Measurements from ENCODE around the gene APOC3.

DNA sequence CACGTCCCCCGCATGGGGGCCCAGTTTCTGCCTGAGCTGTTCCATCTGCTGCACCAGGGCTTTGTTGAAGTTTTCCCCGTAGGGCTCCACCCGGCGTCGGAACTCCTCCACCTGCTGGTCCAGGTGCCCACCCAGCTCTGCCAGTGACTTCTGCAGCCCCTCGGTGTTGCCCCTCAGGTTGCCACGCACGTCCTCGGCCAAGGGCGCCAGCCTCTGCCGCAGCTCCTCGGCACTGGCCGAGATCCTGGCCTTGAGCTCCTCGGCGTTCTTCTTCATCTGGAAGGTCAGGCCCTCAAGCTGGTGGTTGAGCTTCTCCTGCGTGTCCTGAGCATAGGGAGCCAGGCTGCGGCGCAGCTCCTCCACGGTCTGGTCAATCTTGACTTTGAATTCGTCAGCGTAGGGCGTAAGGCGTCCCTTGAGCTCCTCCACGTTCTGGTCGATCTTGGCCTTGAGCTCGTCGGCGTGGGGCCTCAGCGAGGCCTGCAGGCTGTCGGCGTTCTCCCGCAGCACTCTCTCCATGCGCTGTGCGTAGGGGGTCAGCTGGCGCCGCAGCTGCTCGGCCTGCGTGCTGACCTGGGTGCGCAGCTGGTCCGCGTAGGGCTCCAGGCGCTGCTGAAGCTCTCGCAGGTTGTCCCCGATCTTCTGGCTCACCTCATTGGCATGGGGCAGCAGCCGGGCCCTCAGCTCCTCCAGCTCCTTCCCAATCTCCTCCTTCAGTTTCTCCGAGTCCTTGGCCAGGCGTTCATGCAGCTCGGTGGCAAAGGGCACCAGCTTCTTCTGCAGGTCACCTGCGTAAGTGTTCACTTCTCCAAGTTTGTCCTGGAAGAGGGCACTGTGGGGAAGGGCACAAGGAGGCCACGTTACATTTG is 8.4 kb upstream of the APOC3 start:
- TF ChIP-seq, protein P1, sequence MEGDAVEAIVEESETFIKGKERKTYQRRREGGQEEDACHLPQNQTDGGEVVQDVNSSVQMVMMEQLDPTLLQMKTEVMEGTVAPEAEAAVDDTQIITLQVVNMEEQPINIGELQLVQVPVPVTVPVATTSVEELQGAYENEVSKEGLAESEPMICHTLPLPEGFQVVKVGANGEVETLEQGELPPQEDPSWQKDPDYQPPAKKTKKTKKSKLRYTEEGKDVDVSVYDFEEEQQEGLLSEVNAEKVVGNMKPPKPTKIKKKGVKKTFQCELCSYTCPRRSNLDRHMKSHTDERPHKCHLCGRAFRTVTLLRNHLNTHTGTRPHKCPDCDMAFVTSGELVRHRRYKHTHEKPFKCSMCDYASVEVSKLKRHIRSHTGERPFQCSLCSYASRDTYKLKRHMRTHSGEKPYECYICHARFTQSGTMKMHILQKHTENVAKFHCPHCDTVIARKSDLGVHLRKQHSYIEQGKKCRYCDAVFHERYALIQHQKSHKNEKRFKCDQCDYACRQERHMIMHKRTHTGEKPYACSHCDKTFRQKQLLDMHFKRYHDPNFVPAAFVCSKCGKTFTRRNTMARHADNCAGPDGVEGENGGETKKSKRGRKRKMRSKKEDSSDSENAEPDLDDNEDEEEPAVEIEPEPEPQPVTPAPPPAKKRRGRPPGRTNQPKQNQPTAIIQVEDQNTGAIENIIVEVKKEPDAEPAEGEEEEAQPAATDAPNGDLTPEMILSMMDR (conservative IDR thresholded peaks at IDR 0.05), result no peak
- TF ChIP-seq ZFX (IDR thresholded peaks at IDR 0.05), result no peak

Data from C4-2B (cell line).